ENCODE measurements around the gene RNF112. TPM values are rescaled to one million over a fixed set of nuclear protein-coding genes. Genes with fewer than 3 reads are reported as not detected.

Gene RNF112
- total RNA-seq, 1 experiment from 2014 or later, result 0.81 TPM

DNA sequence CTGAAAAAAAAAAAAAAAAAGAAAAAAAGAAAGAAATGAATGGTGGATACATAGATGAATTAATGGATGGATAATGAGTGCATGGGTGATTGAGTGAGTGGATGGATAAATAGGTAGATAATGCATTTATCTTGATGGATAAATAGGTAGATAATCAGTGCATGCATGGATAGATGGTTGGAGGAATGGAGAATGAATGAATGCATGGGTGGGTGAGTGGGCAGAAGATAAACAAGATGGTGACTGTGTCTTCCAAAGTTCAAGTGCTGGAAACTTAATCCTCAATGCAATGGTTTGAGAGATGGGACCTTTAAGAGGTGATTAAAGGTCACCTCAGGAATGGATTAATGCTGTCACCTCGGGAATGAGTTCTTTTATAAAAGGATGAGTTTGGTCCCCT is 6.8 kb upstream of the RNF112 start:
- H3K27me3 ChIP-seq (ENCODE audit: insufficient read depth, low read length), result no peaks in the 10 kb centered on the region
- no peaks in the 10 kb centered on the region for H3K79me1 ChIP-seq (ENCODE audit: insufficient read depth, low read depth, low read length, poor library complexity, severe bottlenecking)
- H2AFZ ChIP-seq (ENCODE audit: low read length), result no peak overlapping the region
- H3K27ac Mint-ChIP-seq, result no peak overlapping the region
- H3K23me2 ChIP-seq (ENCODE audit: insufficient read length, low read depth, low read length, poor library complexity, severe bottlenecking), result no peaks in the 10 kb centered on the region
- TF ChIP-seq, protein P1, sequence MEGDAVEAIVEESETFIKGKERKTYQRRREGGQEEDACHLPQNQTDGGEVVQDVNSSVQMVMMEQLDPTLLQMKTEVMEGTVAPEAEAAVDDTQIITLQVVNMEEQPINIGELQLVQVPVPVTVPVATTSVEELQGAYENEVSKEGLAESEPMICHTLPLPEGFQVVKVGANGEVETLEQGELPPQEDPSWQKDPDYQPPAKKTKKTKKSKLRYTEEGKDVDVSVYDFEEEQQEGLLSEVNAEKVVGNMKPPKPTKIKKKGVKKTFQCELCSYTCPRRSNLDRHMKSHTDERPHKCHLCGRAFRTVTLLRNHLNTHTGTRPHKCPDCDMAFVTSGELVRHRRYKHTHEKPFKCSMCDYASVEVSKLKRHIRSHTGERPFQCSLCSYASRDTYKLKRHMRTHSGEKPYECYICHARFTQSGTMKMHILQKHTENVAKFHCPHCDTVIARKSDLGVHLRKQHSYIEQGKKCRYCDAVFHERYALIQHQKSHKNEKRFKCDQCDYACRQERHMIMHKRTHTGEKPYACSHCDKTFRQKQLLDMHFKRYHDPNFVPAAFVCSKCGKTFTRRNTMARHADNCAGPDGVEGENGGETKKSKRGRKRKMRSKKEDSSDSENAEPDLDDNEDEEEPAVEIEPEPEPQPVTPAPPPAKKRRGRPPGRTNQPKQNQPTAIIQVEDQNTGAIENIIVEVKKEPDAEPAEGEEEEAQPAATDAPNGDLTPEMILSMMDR (conservative IDR thresholded peaks at IDR 0.05), result no peak
- H3K14ac ChIP-seq (ENCODE audit: insufficient read depth, low read length), result no peak overlapping the region
- H4K8ac ChIP-seq (replicated peaks; ENCODE audit: insufficient read length, low read depth, low read length), result no peak overlapping the region
- H3K79me2 ChIP-seq (ENCODE audit: insufficient read depth, low read length), result no peaks in the 10 kb centered on the region
- no peaks in the 10 kb centered on the region for H3K9me3 ChIP-seq (ENCODE audit: control insufficient read depth, low read depth, low read length)
- no peak overlapping the region for H2BK20ac ChIP-seq (ENCODE audit: low read depth, low read length, poor library complexity, severe bottlenecking)
- no peaks in the 10 kb centered on the region for H4K20me1 ChIP-seq (ENCODE audit: control insufficient read depth, insufficient read depth, insufficient read length)
- H3K4me3 Mint-ChIP-seq, result no peak overlapping the region
- no peak overlapping the region for H3K23ac ChIP-seq (ENCODE audit: insufficient read length, low read depth, low read length)
- H3K36me3 Mint-ChIP-seq (ENCODE audit: insufficient read depth in 1 of 3, low read depth in 3 of 3), result no peaks in the 10 kb centered on the region; a peak in 1 of 7 replicates
- no peak overlapping the region for H3K27ac ChIP-seq (ENCODE audit: insufficient read length, low read depth, low read length)
- no peak overlapping the region for H3K56ac ChIP-seq (ENCODE audit: insufficient read length, low read depth, low read length)
- H2BK5ac ChIP-seq (ENCODE audit: insufficient read length, low read length), result no peak overlapping the region
- H2BK120ac ChIP-seq (ENCODE audit: low read depth, low read length, poor library complexity, severe bottlenecking), result no peak overlapping the region
- no CpG with 5 or more reads among the region's 1 CpG for WGBS (ENCODE audit: extremely low coverage, insufficient read length, low lambda C conversion rate)
- H2AK5ac ChIP-seq (ENCODE audit: insufficient read length, low read length), result no peak overlapping the region
- no peak overlapping the region for H3K18ac ChIP-seq (ENCODE audit: insufficient read length, low read depth, low read length)
- no peak overlapping the region for H2BK15ac ChIP-seq (ENCODE audit: low read depth, low read length)
- peaks cover 2% of the 10 kb centered on the region for H3K27me3 Mint-ChIP-seq (ENCODE audit: low read depth)
- H3T11ph ChIP-seq (ENCODE audit: low read length), result no peak overlapping the region
- H3K4me1 ChIP-seq (ENCODE audit: insufficient read depth, low read length), result no peaks in the 10 kb centered on the region
- H3K9ac ChIP-seq (ENCODE audit: extremely low read depth, insufficient read length, low read length), result no peak overlapping the region
- H3K9me3 Mint-ChIP-seq, result no peaks in the 10 kb centered on the region
- H3K4me1 Mint-ChIP-seq, result peaks cover 0 to 2% of the 10 kb centered on the region in 2 experiments; a peak in 1 of 4 replicates
- no peak overlapping the region for H3K4ac ChIP-seq (ENCODE audit: low read depth, low read length)
- no peak overlapping the region for H4K91ac ChIP-seq (ENCODE audit: insufficient read length, low read depth, low read length)
- H2BK12ac ChIP-seq (ENCODE audit: insufficient read length, low read depth, low read length), result no peak overlapping the region
- no peak for DNase-seq
- no peak overlapping the region for H4K5ac ChIP-seq (ENCODE audit: insufficient read length, low read depth, low read length)
- H3K4me2 ChIP-seq (ENCODE audit: insufficient read depth, insufficient read length, low read length), result no peak overlapping the region

All from H9 (cell line).